OCI-LY3 (cell line): ENCODE data around the gene UBAC1.

Experiments
- EZH2phosphoT487 ChIP-seq: fragments of 200-600 bp; shearing (Covaris generic); IDR thresholded peaks from 2 replicates; pipeline ENCODE4 v1.6.1; 2018; ENCODE audit warnings: antibody characterized with exemption, mixed run types, low read depth
- TF ChIP-seq, protein P1 (sequence below): fragments of 200-600, 300-600 bp; sonication (generic); IDR thresholded peaks from 2 replicates; pipeline ENCODE4 v1.5.1; 2014; ENCODE audit warnings: antibody characterized with exemption, low read length, low read depth

DNA sequence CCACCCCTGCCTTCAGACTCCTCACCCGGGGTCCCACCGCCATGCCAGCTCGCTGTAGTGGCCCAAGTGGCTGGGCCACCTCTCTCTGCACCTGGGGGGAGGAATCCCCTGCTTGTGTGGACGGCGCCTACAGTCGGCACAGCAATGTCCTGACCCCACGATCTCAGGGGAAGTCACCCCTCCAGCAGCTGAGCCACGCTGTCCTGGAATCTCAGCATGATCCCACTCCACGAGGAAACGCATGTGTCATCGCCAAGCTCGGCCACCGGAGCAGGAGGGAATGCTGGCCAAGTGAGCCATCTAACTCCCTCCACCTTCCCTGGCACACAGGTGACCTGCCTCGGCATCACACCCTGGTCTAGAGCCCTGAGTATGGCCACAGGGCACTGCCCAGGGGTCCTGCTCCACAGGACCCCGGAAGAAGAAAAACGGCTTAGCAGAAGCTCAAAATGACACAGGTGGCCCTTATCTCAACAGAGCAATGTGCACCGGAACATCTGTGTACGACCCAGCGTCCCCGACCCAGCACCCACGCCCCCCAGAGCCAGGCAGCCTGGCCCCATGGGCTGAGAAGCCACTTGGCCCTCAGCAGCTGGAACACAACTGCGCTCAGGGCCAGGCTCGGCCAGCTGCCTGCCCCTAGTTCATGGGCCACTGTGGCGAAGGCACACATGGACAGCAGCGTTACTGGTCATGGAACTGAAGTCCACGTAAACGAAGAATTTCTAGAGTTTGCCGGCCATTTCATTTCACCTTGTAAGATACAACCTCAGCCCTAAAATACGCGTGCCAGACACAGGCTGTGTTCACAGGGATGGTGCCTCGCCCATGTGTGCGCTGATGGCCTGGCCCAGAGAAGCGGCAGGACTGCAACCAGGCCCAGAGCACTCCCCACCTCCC, 30.5 kb downstream of the UBAC1 start:
- TF ChIP-seq, protein P1, sequence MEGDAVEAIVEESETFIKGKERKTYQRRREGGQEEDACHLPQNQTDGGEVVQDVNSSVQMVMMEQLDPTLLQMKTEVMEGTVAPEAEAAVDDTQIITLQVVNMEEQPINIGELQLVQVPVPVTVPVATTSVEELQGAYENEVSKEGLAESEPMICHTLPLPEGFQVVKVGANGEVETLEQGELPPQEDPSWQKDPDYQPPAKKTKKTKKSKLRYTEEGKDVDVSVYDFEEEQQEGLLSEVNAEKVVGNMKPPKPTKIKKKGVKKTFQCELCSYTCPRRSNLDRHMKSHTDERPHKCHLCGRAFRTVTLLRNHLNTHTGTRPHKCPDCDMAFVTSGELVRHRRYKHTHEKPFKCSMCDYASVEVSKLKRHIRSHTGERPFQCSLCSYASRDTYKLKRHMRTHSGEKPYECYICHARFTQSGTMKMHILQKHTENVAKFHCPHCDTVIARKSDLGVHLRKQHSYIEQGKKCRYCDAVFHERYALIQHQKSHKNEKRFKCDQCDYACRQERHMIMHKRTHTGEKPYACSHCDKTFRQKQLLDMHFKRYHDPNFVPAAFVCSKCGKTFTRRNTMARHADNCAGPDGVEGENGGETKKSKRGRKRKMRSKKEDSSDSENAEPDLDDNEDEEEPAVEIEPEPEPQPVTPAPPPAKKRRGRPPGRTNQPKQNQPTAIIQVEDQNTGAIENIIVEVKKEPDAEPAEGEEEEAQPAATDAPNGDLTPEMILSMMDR, result no peak
- TF ChIP-seq EZH2phosphoT487, result no peak
